Duodenal mucosa (tissue), 2 donors: ENCODE results near the gene PMVK.

ENCODE experiments used
- H3K27ac ChIP-seq: one replicate; pipeline ENCODE4 v1.7.0; 2013; ENCODE audit warnings: low read depth, low read length
- H3K27me3 ChIP-seq, 2 donors: one replicate each; pipeline ENCODE4 v1.7.0; 2013; ENCODE audit warnings: low read length in 2 of 2, control low read depth in 1 of 2; ENCODE audit not compliant: insufficient read depth in 2 of 2, control insufficient read depth in 1 of 2
- H3K36me3 ChIP-seq, 2 donors: one replicate each; pipeline ENCODE4 v1.7.0; 2013; ENCODE audit warnings: low read length in 2 of 2, control low read depth in 1 of 2; ENCODE audit not compliant: insufficient read depth in 2 of 2, control insufficient read depth in 1 of 2
- H3K4me1 ChIP-seq, 2 donors: one replicate each; pipeline ENCODE4 v1.7.0; 2013; ENCODE audit warnings: low read length in 2 of 2, control low read depth in 1 of 2; ENCODE audit not compliant: insufficient read depth in 2 of 2, control insufficient read depth in 1 of 2
- H3K4me3 ChIP-seq, 2 donors: one replicate each; pipeline ENCODE4 v1.7.0; 2013; ENCODE audit warnings: low read length in 2 of 2, low read depth in 1 of 2
- H3K9ac ChIP-seq, 2 donors: one replicate each; pipeline ENCODE4 v1.7.0; 2013; ENCODE audit warnings: low read length in 2 of 2, low read depth in 1 of 2
- H3K9me3 ChIP-seq, 2 donors: one replicate each; pipeline ENCODE4 v1.7.0; 2013; ENCODE audit warnings: low read length in 2 of 2, control low read depth in 1 of 2; ENCODE audit not compliant: control insufficient read depth in 1 of 2

PMVK gene

GRCh38 chr1:154973344-154974101 is 37.0 kb upstream of the PMVK start:
- Histone ChIP-seq H3K9me3 (no peaks in the 10 kb centered on the region), H3K9ac (peak overlapping the region; percentile 87 to 96), H3K36me3 (peaks cover 3 to 23% of the 10 kb centered on the region in 2 donors), H3K4me1 (peaks cover 43 to 46% of the 10 kb centered on the region in 2 donors), H3K4me3 (peak overlapping the region; percentile 76 to 83), H3K27ac (peak overlapping the region; percentile 98), H3K27me3 (no peaks in the 10 kb centered on the region)

GRCh38 chr1:154972517-154973343 is 36.2 kb upstream of the PMVK start:
- H3K9ac ChIP-seq: peak overlapping the region; percentile 71 to 96
- H3K4me1 ChIP-seq: peaks cover 43 to 46% of the 10 kb centered on the region in 2 donors
- H3K36me3 ChIP-seq: peaks cover 3 to 28% of the 10 kb centered on the region in 2 donors
- no peaks in the 10 kb centered on the region for H3K27me3 ChIP-seq
- H3K27ac ChIP-seq: peak overlapping the region; percentile 87
- no peaks in the 10 kb centered on the region for H3K9me3 ChIP-seq
- H3K4me3 ChIP-seq: peak overlapping the region; percentile 76 to 83

GRCh38 chr1:154972213-154972516 is 35.6 kb upstream of the PMVK start:
- Histone ChIP-seq H3K36me3 (peaks cover 8 to 33% of the 10 kb centered on the region in 2 donors), H3K27me3 (no peaks in the 10 kb centered on the region), H3K4me3 (peak overlapping the region; percentile 76 to 83), H3K27ac (peak overlapping the region; percentile 87), H3K4me1 (peaks cover 43 to 46% of the 10 kb centered on the region in 2 donors), H3K9me3 (no peaks in the 10 kb centered on the region), H3K9ac (peak overlapping the region; percentile 71 to 96)

GRCh38 chr1:154971341-154971998 is 35.0 kb upstream of the PMVK start:
- H3K27ac ChIP-seq: peak overlapping the region; percentile 77
- no peaks in the 10 kb centered on the region for H3K9me3 ChIP-seq
- H3K36me3 ChIP-seq: peaks cover 12 to 40% of the 10 kb centered on the region in 2 donors
- no peaks in the 10 kb centered on the region for H3K27me3 ChIP-seq
- H3K4me1 ChIP-seq: peaks cover 43 to 45% of the 10 kb centered on the region in 2 donors
- H3K4me3 ChIP-seq: peak overlapping the region; percentile 53 to 55
- peak overlapping the region; percentile 34 to 50 for H3K9ac ChIP-seq

GRCh38 chr1:154970631-154971340 is 34.3 kb upstream of the PMVK start, which contains the start of gene SHC1:
Gene SHC1, minus strand, starts transcription at chr1:154970747. Its CDS starts 221 bp downstream, at chr1:154970526.
- H3K4me1 ChIP-seq: peaks cover 40 to 43% of the 10 kb centered on the region in 2 donors

GRCh38 chr1:154969860-154970452 is 33.4 kb upstream of the PMVK start:
- peak overlapping the region; percentile 77 for H3K27ac ChIP-seq
- peaks cover 21 to 54% of the 10 kb centered on the region in 2 donors for H3K36me3 ChIP-seq
- H3K4me1 ChIP-seq: peaks cover 40 to 43% of the 10 kb centered on the region in 2 donors
- peak overlapping the region; percentile 48 to 53 for H3K4me3 ChIP-seq
- H3K27me3 ChIP-seq: no peaks in the 10 kb centered on the region
- peak overlapping the region; percentile 50 to 57 for H3K9ac ChIP-seq
- no peaks in the 10 kb centered on the region for H3K9me3 ChIP-seq

More at GRCh38 chr1:154970631-154971340, 34.3 kb upstream of the PMVK start, which contains the start of gene SHC1:
- Histone ChIP-seq H3K27me3 (no peaks in the 10 kb centered on the region), H3K4me3 (peak within 1 kb of the TSS; percentile 53 to 55), H3K36me3 (peaks cover 15 to 47% of the 10 kb centered on the region in 2 donors), H3K9ac (peak within 1 kb of the TSS; percentile 50 to 57), H3K27ac (peak within 1 kb of the TSS; percentile 77), H3K9me3 (no peaks in the 10 kb centered on the region)

- Histone ChIP-seq H3K9ac (peak overlapping the region in 1 of 2 donors; percentile 50), H3K36me3 (peaks cover 27 to 61% of the 10 kb centered on the region in 2 donors), H3K9me3 (no peaks in the 10 kb centered on the region), H3K4me1 (peaks cover 40 to 43% of the 10 kb centered on the region in 2 donors), H3K4me3 (peak overlapping the region; percentile 48 to 53), H3K27me3 (no peaks in the 10 kb centered on the region), H3K27ac (peak overlapping the region; percentile 17)
These were observed 32.7 kb upstream of the PMVK start for GRCh38 chr1:154969246-154969645.

- H3K27me3 ChIP-seq: no peaks in the 10 kb centered on the region
- H3K4me3 ChIP-seq: no peak overlapping the region
- H3K36me3 ChIP-seq: peaks cover 31 to 66% of the 10 kb centered on the region in 2 donors
- peaks cover 40 to 43% of the 10 kb centered on the region in 2 donors for H3K4me1 ChIP-seq
- no peak overlapping the region for H3K27ac ChIP-seq
- H3K9ac ChIP-seq: peak overlapping the region in 1 of 2 donors; percentile 50
- H3K9me3 ChIP-seq: no peaks in the 10 kb centered on the region
These were observed 32.2 kb upstream of the PMVK start for GRCh38 chr1:154968731-154969130.

- no peak overlapping the region for H3K4me3 ChIP-seq
- no peak overlapping the region for H3K9ac ChIP-seq
- H3K4me1 ChIP-seq: peaks cover 33 to 45% of the 10 kb centered on the region in 2 donors
- H3K27ac ChIP-seq: no peak overlapping the region
- H3K27me3 ChIP-seq: no peaks in the 10 kb centered on the region
- no peaks in the 10 kb centered on the region for H3K9me3 ChIP-seq
- H3K36me3 ChIP-seq: peaks cover 34 to 75% of the 10 kb centered on the region in 2 donors
These were observed 30.9 kb upstream of the PMVK start for GRCh38 chr1:154967331-154967950.
